Raji (cell line): ENCODE results near the gene VDR.

Experiments
- POLR2A ChIP-seq: IDR thresholded peaks from 2 replicates; pipeline ENCODE4 v1.6.1; 2011; ENCODE audit warnings: low read depth, low read length, control low read depth; ENCODE audit not compliant: insufficient read depth

The VDR gene

DNA sequence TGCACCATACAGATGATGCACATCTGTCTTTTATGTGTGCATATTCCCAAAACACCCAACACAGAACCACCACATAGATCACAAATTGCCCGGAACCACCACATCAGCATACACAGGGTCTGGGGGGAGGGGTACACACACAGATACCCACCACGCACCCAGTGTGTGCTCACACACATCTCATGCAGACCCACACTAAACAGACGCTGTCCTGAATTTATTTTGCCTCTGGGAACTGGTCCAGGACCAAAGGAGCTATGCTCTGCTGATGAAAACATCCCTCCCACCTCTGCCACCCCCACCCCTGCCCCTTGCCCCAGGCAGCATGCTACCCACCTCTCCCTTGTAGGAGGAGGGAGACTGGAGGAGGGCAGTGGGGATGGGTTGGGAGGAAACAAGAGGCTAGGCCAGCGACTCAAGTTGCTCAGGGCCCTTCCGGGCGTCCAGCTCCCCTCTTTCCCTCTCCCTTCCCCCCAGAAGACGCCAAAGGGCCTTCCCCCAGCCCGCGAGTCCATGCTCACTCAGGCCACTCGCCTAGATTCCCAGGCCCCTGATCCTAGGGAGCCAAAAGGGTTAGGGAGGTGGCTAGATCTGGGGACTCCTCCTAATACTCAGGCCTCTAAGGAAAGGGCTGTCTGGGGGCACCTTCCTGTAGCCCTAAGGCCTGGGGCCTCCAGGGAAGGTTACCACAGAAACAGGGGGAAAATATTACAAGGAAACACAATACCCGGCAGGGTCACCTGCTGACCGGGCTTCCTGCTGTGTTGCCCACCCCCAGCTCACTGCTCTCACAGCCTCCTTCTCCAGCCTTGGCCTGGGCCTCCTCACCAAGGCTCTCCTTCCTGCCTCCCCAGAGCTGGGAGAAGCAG lies 88.2 kb downstream of the VDR start:
- no peak; the same call in 1 of the 2 replicates for TF ChIP-seq POLR2A

DNA sequence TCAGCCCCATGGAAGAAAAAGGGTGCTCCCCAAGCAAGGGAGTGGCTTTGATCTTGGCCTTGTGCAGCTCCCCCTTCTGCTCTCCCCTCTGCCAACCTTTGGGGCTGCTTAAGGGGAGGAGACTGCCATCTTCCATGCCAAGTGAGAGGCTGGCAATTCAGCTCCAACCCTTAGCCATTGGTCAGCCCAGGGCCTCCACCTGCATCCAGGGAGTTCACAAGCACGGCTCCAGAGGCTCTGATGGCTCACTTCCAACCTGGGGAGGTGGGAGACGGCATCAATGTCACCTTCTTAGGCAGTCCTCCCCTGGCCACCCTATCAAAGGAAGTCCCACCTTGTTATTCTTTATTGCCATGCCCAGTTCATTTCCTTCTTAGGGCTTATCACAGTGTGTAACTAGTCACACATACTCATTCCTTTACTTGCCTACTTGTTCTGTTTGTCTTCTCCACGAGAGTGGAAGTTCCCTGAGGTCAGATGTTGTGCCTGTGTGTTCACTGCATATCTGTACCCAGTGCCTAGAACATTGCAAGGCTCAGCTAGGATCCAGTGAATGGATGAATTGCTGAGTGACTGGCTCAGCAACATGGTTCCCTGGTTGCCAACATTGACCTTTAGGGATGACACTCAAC lies 90.1 kb downstream of the VDR start:
- TF ChIP-seq POLR2A = no peak

DNA sequence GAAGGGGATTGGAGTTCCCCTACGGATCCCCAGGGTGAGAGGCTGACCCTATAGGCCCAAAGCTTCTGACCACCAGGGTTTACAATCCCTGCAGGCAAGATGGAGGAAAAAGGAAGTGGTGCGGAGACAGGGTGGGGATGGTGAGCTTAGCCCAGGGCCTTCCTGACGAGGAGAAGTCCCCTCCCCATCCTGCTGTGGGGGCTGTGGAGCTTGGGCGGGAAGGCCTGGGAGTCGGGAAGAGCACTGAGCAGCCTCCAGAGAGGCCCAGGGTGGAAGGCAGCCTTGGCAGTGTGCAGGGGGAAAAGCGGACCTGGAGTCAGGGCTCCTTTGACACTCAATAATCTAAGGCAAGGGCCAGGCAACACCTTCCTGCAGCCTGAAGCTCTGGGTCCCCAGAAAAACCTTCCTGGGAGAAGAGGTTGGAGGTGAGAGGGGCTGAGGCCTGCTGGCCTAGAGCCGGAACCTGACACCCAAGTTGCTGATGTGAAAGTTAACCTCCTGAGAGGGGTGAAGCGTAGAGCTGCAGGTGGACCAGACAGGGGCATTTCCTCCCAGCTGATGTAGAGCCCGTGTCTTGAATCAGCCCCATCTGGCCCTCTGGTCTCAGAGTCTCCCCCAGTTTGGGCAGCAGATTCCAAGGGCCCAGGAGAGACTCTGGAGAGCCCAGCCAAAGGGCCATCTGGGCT lies 91.1 kb downstream of the VDR start:
- TF ChIP-seq POLR2A = 0 out of 2 replicates have a peak, but pooled peaks have one; percentile 28

DNA sequence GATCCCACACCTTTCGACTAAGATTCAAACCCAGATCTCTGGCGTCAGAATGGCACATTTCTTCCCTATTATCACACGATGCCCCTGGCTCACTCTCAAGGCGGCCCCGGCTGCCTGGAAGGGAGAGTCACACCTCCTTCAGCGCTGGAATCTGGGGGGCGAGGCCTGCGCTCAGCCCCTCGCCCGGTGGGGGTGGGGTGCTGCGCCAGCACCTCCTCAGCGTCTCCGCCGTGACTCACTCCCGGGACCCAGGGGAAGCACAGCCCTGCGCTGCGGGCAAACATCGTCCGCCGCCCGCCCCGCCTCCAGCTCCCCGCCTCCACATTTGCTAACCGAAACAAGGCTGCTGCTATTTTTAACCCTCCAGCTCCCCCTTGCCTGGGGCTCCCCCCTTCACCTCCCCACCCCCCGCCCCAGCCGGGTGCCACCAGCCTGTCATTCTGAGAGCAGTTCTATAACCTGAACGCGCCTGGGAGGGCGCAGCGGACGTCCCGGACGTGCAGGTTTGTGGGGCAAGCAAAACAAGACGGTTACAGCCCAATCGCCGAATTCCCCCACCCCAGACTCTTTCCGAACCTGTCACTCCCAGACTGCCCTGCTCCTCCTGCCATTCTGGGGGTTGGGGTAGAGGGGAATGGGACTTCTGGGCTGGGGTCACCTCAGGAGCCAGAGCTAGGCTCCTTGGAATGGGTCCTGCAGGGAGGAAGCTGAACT lies 91.8 kb downstream of the VDR start:
- TF ChIP-seq POLR2A = peak; percentile 55

DNA sequence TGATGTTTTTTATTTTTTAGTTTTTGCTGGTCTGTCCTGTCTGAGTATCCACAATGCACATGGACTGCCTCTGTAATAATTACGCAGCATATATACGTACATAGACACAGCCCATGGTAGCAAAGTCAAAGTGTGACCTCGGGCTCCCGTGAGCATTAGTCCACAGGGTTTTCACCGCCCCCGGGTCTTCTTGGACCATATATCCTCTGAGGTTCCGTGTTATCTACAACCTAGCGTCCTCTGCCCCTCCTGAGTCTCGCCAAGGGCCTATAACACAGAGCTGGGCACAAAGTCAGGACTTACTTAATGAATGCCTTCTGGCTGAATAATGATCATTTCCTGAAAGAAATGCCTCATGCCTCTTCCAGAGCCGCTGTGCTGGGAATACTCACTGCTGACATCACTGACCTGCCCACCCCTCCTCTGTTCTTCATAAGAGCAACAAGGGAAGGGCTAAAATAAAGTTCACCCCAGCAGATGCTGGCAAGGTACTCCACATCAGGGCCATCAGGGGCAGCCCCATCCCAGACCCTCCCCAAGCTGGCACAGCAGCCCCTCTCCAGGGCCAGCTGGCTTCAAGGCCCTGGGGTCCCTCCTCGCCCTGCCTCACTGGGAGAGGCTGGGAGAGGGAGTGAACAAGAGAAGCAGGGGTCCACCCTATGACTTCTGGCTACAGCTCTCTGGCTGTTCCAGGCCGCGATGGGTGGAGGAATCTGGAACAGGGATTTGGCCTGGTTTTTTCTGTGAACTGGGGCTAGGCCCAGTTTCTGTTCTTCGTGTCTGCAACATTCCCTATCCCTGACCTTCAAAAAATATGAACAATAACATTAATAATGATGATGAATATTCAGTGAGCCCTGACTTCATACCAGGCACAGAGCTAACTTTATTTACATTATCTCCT lies 93.0 kb downstream of the VDR start:
- TF ChIP-seq POLR2A = no peak; the same call in 1 of the 2 replicates

DNA sequence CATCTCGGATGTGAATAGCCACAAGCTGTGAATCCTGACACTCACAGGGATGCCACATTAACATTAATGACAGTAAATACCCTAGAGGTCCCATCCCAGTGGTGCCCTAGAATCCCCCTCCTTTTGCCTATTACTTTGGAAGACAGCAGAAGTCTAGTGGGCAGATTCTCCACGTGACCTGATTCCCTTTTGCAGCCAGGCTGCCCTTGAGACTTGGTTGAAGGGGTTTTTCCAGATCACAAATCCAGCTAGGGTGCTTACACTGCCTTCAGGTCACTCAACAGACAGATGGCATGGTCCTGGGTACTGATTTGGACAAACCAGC lies 93.8 kb downstream of the VDR start:
- TF ChIP-seq POLR2A = no peak

DNA sequence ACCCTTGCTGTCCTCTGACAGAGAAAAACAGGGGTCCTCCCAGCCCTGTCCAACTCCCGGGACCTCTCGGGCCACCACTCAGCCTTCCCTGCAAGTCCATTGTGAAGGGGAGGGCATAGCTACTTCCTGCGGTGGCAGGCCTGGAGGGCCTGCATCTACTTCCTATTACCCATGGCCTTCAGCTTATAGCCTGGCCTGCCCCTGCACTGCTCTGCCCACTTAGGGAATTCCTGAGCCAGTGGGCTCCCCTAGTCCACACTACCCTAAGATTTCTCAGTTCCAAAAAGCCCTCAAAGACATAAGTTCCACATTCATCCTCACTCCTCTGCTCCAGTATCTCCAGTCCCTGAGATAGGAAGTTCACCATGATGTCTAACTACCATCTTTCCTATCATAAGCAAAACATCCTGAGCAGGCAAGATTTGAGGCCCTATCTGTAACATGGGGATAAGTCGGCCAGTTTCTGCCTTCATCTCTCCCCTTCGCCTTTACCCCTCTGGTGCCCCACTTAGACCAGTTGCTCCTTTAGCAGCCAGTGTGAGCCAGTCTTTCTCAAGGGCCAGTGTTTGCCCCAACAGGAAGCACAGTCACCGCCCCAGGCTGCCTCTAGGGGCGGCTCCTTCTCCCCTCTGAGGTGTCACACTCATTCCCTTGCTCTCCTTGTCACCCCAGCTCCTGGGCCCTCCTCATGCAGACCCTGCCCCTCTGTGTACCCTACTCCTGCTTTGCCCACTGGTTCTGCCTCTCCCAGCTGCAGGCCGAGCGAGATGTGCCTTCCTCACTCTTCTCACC lies 96.0 kb downstream of the VDR start:
- TF ChIP-seq POLR2A = peak; percentile 39; the same call in 1 of the 2 replicates

DNA sequence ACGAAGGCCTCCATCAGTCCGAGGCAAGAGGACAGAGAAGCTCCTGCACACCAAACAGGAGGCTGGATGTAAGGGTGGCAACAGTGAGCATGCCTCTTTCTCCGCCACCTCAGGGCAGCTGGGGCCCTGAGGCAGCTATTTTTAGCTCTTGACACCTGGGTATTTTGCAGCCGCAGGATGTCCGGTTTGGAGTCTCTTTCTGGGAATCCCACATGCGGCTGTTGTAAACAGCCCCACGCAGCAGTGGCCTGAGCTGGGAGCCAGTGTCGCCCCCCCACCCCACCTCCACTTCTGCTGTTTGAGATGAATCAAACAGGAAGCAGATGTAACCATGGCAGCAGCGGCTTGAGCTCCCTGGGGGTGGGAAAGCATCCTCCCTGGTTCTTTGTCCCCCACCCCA lies 96.7 kb downstream of the VDR start:
- TF ChIP-seq POLR2A = peak; percentile 24; the same call in 1 of the 2 replicates

DNA sequence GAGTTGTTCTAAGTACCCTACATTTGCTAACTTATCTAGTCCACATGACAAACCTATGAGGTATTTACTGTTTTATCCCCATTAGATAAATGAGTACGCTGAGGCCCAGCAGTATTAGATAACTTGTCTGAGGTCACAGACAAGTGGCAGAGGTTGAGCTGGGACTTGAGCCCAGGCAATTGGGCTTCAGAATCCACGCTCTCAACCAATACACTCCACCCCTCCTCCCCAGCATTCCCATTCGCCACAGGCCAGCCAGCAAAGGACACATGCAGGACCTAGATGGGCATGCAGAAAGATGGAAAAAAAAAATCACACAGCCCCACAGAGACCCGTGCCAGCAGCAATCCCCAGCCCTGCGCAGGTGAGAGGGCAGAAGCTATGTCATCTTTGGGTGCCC lies 97.5 kb downstream of the VDR start:
- no peak for TF ChIP-seq POLR2A

DNA sequence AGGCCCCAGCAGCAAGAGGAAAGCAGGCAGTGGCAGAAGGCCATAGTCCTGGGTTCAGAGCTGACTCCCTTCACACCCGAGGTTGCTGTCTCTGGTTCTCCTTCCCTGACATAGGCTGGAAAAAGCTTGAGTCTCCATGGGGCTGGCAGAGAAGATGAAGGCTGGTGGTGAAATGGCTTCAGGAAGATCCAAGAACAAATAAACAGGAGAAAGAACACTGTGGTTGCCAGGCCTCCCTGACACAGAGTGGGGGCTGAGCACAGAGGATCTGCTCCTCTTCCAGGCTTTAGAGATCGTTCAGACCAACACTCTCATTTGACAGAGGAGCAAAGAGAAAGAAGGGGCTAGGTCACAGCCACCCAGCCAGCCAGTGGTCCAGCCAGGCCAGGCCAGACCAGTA lies 99.4 kb downstream of the VDR start:
- no peak for TF ChIP-seq POLR2A

DNA sequence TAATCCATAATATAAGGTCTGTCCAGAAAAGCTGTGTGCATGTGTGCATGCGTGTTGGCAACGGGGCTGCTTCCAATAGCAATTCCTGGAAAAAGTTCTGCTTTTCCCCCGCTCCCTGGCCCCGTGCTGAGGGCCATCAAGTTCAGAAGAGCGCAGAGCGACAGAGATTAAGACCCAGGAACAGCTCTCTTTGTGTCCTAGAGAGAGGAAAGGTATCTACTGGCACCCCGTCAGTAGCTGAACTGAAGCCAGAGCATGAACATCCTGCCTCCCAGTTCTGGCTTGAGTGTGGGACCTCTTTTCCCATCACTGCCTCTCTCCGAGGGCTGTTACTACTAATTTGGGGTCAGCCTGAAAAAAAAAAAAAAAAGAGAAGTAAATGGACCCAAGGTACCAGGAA lies 100.6 kb downstream of the VDR start:
- TF ChIP-seq POLR2A = no peak

DNA sequence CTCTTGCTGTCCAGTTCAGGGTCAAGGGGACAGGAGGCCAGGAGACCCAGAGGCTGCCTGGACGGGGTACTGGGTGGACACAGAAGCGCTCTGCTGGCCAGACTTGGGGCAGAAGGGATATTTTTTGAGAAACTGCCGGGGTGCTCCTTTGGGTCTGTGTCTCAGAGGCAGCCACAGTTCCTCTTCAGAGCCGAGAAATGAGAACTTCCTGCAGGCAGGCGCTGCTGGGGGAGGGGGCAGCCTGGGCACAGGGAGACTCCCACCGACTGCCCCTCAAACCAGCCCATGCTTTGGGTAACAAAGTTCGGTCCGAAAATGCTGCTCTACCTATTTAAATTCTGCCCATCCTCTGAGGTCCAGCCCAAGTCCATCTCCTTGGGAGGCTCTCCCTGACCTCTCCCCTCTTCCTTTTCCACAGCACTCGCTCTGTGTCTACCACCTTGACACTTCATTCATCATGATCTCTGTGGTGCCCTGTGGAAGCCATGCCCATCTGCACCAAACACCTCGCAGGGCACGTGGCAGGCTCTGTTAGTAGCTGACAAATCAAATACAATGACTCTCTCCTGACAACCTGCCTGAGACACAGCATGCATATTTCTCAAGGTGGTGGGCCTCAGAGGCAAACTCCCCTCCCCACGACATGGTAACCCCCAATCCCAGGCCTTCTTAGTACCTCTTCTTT lies 101.5 kb downstream of the VDR start:
- no peak for TF ChIP-seq POLR2A

DNA sequence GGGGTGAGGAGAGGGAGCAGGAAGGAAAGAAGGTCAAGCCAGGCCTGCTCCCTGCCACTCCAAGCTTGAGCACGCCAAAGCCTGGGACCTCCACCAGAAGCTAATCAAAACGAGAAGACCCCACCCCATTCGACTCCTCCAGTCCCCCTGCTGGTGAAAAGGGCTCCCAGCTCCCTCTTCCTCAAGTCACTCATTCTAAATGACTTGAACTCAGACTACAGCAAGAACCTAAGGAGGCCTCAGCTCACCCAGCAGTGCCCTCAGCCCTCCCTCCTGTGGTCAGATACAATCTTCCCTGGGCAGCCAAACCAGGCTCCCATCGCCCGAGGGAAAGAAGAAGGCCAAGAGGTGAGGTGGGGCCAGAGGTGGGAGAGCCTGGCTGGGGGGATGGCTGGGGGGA lies 102.5 kb downstream of the VDR start:
- no peak for TF ChIP-seq POLR2A
